ENCODE measurements around the gene CDH19. TPM values are rescaled to one million over a fixed set of nuclear protein-coding genes. Genes with fewer than 3 reads are reported as not detected.

The CDH19 gene, protein sequence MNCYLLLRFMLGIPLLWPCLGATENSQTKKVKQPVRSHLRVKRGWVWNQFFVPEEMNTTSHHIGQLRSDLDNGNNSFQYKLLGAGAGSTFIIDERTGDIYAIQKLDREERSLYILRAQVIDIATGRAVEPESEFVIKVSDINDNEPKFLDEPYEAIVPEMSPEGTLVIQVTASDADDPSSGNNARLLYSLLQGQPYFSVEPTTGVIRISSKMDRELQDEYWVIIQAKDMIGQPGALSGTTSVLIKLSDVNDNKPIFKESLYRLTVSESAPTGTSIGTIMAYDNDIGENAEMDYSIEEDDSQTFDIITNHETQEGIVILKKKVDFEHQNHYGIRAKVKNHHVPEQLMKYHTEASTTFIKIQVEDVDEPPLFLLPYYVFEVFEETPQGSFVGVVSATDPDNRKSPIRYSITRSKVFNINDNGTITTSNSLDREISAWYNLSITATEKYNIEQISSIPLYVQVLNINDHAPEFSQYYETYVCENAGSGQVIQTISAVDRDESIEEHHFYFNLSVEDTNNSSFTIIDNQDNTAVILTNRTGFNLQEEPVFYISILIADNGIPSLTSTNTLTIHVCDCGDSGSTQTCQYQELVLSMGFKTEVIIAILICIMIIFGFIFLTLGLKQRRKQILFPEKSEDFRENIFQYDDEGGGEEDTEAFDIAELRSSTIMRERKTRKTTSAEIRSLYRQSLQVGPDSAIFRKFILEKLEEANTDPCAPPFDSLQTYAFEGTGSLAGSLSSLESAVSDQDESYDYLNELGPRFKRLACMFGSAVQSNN
- 1 to 10 TPM in 1 of 2 donors, under 1 TPM in 1; 0.55 to 3.4 TPM for total RNA-seq

DNA sequence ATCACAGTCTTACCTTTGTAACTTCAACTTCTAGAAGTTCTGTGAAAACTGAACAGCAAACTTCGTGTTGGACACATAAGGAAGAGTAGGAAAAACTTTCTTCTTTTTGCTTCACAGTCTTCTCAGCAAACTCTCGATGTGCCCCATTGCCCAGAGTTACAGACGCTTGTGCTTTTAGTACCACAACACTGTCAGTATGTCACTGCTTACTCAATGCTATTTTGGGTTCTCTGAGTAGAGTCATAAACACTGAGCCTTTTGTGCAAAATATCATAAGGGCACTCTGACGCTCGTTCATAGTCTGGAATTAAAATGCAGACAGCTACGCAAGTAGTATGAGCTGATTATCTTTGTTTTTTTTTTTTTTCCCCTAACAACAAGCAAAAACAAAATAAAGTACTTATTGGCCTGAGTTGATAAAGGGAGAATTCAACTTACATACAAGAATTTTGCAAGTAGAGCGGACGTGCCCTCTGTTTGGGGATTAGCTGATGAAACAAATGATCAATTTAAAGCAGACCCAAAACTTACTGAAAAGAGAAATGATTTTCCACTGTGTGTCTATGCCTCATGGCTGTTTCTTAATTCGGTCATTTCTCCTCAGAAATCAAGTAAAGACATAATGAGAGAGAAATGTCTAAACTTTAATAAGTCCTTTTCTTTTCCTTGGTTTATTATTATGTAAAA is at the start of gene CDH19:
CDH19 (minus strand) TSS at position 150 of the 687 bp plus-strand sequence. CDS start 31,886 bp downstream, outside the sequence.
- TF ChIP-seq POLR2AphosphoS5 (IDR thresholded peaks at IDR 0.05) (no peak), POLR2A (IDR thresholded peaks at IDR 0.05) (no peak)
- TF ChIP-seq, protein P1, sequence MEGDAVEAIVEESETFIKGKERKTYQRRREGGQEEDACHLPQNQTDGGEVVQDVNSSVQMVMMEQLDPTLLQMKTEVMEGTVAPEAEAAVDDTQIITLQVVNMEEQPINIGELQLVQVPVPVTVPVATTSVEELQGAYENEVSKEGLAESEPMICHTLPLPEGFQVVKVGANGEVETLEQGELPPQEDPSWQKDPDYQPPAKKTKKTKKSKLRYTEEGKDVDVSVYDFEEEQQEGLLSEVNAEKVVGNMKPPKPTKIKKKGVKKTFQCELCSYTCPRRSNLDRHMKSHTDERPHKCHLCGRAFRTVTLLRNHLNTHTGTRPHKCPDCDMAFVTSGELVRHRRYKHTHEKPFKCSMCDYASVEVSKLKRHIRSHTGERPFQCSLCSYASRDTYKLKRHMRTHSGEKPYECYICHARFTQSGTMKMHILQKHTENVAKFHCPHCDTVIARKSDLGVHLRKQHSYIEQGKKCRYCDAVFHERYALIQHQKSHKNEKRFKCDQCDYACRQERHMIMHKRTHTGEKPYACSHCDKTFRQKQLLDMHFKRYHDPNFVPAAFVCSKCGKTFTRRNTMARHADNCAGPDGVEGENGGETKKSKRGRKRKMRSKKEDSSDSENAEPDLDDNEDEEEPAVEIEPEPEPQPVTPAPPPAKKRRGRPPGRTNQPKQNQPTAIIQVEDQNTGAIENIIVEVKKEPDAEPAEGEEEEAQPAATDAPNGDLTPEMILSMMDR (IDR thresholded peaks at IDR 0.05) = no peak
- 74% methylated on average over 9 of the region's 9 CpGs for WGBS
- Histone ChIP-seq H3K36me3 (no peaks in the 10 kb centered on the region), H3K27ac (no peak within 1 kb of the TSS), H3K4me3 (no peak within 1 kb of the TSS), H3K27me3 (replicated peaks; ENCODE audit: insufficient read depth) (no peaks in the 10 kb centered on the region), H3K4me1 (replicated peaks) (no peaks in the 10 kb centered on the region), H3K9me3 (no peaks in the 10 kb centered on the region)
- no peak for DNase-seq (ENCODE audit: low spot score)
- intact Hi-C loops (cut with DNase I) = no loop called here

DNA sequence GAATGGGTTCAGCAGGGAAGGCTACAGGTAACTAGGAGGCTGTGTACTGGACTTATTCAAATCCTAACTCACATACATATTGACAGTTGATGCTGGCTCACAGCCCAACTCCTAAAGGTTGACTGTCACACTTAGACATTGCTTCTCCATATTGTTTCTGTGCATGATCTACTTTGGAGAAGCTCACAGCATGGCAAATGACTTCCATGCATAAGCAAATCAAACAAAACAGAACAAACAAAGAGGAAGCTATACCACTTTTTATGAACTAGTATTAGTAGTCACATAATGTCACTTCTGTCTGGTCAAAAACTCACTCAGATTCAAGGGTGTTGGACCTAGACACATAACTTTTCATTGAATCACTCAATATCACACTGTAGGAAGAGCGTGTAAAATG is 43.8 kb upstream of the CDH19 start:
- TF ChIP-seq POLR2AphosphoS5 (IDR thresholded peaks at IDR 0.05) = no peak
- TF ChIP-seq, protein P1 (IDR thresholded peaks at IDR 0.05) = no peak
- no peak for TF ChIP-seq POLR2A (IDR thresholded peaks at IDR 0.05)
- H3K9me3 ChIP-seq = no peaks in the 10 kb centered on the region
- H3K27ac ChIP-seq = no peak overlapping the region
- no peaks in the 10 kb centered on the region for H3K36me3 ChIP-seq
- DNase-seq (ENCODE audit: low spot score) = no peak
- H3K4me3 ChIP-seq = no peak overlapping the region
- intact Hi-C loops (cut with DNase I) = no loop called here
- 93% methylated on average over 1 of the region's 1 CpG for WGBS
- H3K4me1 ChIP-seq (replicated peaks) = no peaks in the 10 kb centered on the region
- H3K27me3 ChIP-seq (replicated peaks; ENCODE audit: insufficient read depth) = no peaks in the 10 kb centered on the region

DNA sequence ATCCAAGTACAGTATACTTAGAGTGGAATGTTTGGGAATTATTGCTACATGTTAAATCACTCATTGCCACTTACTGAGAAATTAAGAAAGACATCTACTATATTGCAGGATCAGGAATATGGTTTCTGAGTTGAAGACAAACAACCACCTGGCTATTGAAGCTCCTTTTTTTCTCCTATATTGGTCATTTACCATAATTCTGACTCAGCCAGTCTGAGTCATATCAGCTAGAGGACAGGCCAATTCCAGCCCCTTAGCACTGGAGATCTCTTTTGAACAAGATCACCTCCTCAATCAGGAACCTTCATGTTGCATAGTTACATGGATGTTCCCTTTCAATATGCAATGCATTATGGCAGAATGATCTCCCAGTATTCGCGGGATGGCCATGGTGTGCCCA is 42.7 kb upstream of the CDH19 start:
- Histone ChIP-seq H3K27me3 (replicated peaks; ENCODE audit: insufficient read depth) (no peaks in the 10 kb centered on the region), H3K36me3 (no peaks in the 10 kb centered on the region), H3K27ac (no peak overlapping the region), H3K4me3 (no peak overlapping the region), H3K9me3 (no peaks in the 10 kb centered on the region), H3K4me1 (replicated peaks) (no peaks in the 10 kb centered on the region)
- no peak for DNase-seq (ENCODE audit: low spot score)
- WGBS = 97% methylated on average over 2 of the region's 2 CpGs
- TF ChIP-seq POLR2A (IDR thresholded peaks at IDR 0.05) (no peak), POLR2AphosphoS5 (IDR thresholded peaks at IDR 0.05) (no peak)
- TF ChIP-seq, protein P1 (IDR thresholded peaks at IDR 0.05) = no peak
- intact Hi-C loops (cut with DNase I) = no loop called here

DNA sequence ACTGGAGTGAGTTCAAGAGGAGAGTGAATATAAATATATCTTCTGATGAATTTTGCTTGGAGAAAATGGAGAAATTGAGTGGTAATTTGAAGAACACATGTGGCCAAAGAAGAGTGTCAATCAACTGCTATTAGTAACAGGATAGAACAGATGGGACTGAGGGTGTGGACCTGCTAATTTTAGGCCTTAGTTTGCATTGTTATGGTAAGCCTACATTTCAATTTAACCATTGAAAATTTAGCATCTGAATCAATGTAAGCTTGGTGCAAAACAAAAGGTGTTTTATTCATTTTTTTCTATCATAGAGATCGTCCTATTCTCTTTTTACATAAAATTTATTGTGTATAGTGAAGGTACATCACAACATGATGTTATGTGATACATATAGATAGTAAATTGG is 42.1 kb upstream of the CDH19 start:
- H3K27me3 ChIP-seq (replicated peaks; ENCODE audit: insufficient read depth) = no peaks in the 10 kb centered on the region
- TF ChIP-seq POLR2AphosphoS5 (IDR thresholded peaks at IDR 0.05) = no peak
- TF ChIP-seq, protein P1 (IDR thresholded peaks at IDR 0.05) = no peak
- TF ChIP-seq POLR2A (IDR thresholded peaks at IDR 0.05) = no peak
- intact Hi-C loops (cut with DNase I) = no loop called here
- H3K4me3 ChIP-seq = no peak overlapping the region
- H3K4me1 ChIP-seq (replicated peaks) = no peaks in the 10 kb centered on the region
- 76% methylated on average over 1 of the region's 1 CpG for WGBS
- H3K36me3 ChIP-seq = no peaks in the 10 kb centered on the region
- H3K27ac ChIP-seq = no peak overlapping the region
- no peak for DNase-seq (ENCODE audit: low spot score)
- no peaks in the 10 kb centered on the region for H3K9me3 ChIP-seq
